ENCODE measurements around the gene S100A6. TPM values are rescaled to one million over a fixed set of nuclear protein-coding genes. Genes with fewer than 3 reads are reported as not detected.
"Not testable (repeated sequence)": the region's sequence is repeated elsewhere in the genome, so short reads cannot be mapped to it uniquely, and the experiment has no call there.

Gene S100A6
- total and polyA plus RNA-seq, 2 donors (not counting 1 experiment from before 2014, with no cell fraction given) = 1,280 to 4,042 TPM

DNA sequence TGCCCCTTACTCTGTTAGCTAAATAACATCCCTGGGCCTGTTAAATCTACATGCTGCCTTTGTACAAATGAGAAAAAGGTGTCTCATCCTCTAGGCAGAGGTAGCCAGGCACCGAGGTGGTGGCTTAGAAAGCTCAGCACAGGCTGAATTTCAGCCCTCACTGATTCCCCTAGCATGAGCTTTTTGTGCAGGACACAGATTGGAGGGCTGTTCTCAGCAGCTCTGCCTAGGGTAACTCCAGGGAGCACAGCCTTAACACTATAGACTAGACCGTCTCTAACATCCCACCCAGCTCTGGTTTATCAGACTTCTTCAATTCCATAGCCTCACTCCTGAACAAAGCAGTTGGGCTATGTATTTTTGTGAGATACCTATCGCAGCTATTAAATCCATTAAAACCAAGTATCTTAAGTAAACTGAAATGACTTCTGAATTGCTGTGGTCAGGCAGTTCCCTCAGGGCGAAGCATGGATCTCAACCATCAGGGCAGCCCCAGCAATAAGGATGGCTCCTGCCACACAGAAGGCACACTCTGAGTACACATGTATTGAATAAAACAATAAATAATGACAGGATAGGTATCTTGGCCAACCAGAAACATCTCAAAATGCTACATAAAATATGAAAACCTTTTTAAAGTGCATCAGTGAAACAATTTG, 14.8 kb downstream of the S100A6 start:
- no peaks in the 10 kb centered on the region for H3K9me3 ChIP-seq (ENCODE audit: control insufficient read depth, insufficient read depth, low read depth, low read length)
- no peak overlapping the region for H2AFZ ChIP-seq (ENCODE audit: low read length)
- H3K9ac ChIP-seq (ENCODE audit: insufficient read depth, low read length) = no peak overlapping the region
- H3K27me3 ChIP-seq (ENCODE audit: control insufficient read depth, insufficient read depth, low read length) = no peaks in the 10 kb centered on the region
- no peak overlapping the region for H3K4me3 ChIP-seq (replicated peaks in 1 of 4; ENCODE audit: control extremely low read depth in 1 of 4, insufficient read depth in 1 of 4, low read depth in 3 of 4, low read length in 4 of 4)
- peaks cover 2% of the 10 kb centered on the region for H3K4me1 ChIP-seq (ENCODE audit: control insufficient read depth, extremely low read depth, insufficient read depth, low read length)
- no peaks in the 10 kb centered on the region for H3K79me2 ChIP-seq (ENCODE audit: control insufficient read depth, insufficient read depth, low read length)
- DNase-seq (ENCODE audit: low read depth in 2 of 2) = no peak
- no peak overlapping the region for H3K27ac ChIP-seq (ENCODE audit: insufficient read depth, low read length)
- H4K20me1 ChIP-seq (ENCODE audit: control insufficient read depth, extremely low read depth, insufficient read depth, low read length) = no peaks in the 10 kb centered on the region
- H3K4me2 ChIP-seq (ENCODE audit: extremely low read depth, insufficient read depth, low read length) = no peak overlapping the region
- H3K36me3 ChIP-seq (ENCODE audit: control insufficient read depth, insufficient read depth, low read length) = no peaks in the 10 kb centered on the region
- TF ChIP-seq EZH2 (IDR thresholded peaks at IDR 0.05; ENCODE audit: low read length, missing control alignments) = no peak
- TF ChIP-seq, protein P1, sequence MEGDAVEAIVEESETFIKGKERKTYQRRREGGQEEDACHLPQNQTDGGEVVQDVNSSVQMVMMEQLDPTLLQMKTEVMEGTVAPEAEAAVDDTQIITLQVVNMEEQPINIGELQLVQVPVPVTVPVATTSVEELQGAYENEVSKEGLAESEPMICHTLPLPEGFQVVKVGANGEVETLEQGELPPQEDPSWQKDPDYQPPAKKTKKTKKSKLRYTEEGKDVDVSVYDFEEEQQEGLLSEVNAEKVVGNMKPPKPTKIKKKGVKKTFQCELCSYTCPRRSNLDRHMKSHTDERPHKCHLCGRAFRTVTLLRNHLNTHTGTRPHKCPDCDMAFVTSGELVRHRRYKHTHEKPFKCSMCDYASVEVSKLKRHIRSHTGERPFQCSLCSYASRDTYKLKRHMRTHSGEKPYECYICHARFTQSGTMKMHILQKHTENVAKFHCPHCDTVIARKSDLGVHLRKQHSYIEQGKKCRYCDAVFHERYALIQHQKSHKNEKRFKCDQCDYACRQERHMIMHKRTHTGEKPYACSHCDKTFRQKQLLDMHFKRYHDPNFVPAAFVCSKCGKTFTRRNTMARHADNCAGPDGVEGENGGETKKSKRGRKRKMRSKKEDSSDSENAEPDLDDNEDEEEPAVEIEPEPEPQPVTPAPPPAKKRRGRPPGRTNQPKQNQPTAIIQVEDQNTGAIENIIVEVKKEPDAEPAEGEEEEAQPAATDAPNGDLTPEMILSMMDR (conservative IDR thresholded peaks at IDR 0.05 in 1 of 2, IDR thresholded peaks at IDR 0.05 in 1 of 2; ENCODE audit: low read depth in 1 of 2, low read length in 2 of 2) = no peak

DNA sequence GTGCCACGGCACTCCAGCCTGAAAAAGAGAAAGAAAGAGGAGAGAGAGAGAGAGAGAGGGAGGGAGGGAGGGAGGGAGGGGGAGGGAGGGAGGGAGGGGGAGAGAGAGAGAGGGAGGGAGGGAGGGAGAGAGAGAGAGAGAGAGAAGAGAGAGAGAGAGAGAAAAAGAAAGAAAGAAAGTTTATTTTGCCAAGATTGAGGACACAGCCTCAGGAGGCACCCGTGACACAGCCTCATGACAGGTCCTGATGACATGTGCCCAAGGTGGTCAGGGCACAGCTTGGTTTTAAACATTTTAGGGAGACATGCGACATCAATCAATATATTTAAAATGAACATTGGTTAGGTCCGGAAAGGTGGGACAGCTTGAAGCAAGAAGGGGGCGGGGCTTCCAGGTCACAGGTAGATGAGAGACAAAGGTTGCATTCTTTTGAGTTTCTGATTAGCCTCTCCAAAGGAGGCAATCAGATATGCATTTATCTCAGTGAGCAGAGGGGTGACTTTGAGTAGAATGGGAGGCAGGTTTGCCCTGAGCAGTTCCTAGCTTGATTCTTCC, 15.6 kb downstream of the S100A6 start:
- not testable (repeated sequence) for H3K79me2 ChIP-seq (ENCODE audit: control insufficient read depth, insufficient read depth, low read length); H3K27me3 ChIP-seq (ENCODE audit: control insufficient read depth, insufficient read depth, low read length); H3K4me1 ChIP-seq (ENCODE audit: control insufficient read depth, extremely low read depth, insufficient read depth, low read length); H3K27ac ChIP-seq (ENCODE audit: insufficient read depth, low read length); H3K4me3 ChIP-seq (replicated peaks in 1 of 4; ENCODE audit: control extremely low read depth in 1 of 4, insufficient read depth in 1 of 4, low read depth in 3 of 4, low read length in 4 of 4); H4K20me1 ChIP-seq (ENCODE audit: control insufficient read depth, extremely low read depth, insufficient read depth, low read length); H3K9ac ChIP-seq (ENCODE audit: insufficient read depth, low read length); H3K9me3 ChIP-seq (ENCODE audit: control insufficient read depth, insufficient read depth, low read depth, low read length); H3K36me3 ChIP-seq (ENCODE audit: control insufficient read depth, insufficient read depth, low read length); H3K4me2 ChIP-seq (ENCODE audit: extremely low read depth, insufficient read depth, low read length); H2AFZ ChIP-seq (ENCODE audit: low read length); DNase-seq (ENCODE audit: low read depth in 2 of 2)

DNA sequence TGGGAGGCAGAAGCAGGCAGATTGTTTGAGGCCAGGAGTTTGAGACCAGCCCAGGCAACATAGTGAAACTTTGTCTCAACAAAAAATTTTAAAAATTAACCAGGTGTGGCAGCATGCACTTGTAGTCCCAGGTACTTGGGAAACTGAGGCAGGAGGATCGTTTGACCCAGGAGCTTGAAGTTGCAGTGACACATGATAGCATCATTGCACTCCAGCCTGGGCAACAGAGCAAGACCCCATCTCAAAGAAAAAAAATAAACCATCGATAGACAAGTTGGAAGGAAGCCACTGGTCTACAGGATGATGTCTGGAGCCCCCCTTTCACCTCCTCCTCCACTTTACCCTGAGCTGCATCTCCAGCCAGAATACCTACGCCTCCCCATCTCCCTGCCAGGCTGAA, 16.5 kb downstream of the S100A6 start:
- Histone ChIP-seq H3K4me3 (replicated peaks in 1 of 4; ENCODE audit: control extremely low read depth in 1 of 4, insufficient read depth in 1 of 4, low read depth in 3 of 4, low read length in 4 of 4) (no peak overlapping the region), H3K27ac (ENCODE audit: insufficient read depth, low read length) (no peak overlapping the region), H3K9ac (ENCODE audit: insufficient read depth, low read length) (no peak overlapping the region), H3K9me3 (ENCODE audit: control insufficient read depth, insufficient read depth, low read depth, low read length) (no peaks in the 10 kb centered on the region), H3K36me3 (ENCODE audit: control insufficient read depth, insufficient read depth, low read length) (no peaks in the 10 kb centered on the region), H3K4me2 (ENCODE audit: extremely low read depth, insufficient read depth, low read length) (no peak overlapping the region), H2AFZ (ENCODE audit: low read length) (no peak overlapping the region), H3K27me3 (ENCODE audit: control insufficient read depth, insufficient read depth, low read length) (no peaks in the 10 kb centered on the region), H4K20me1 (ENCODE audit: control insufficient read depth, extremely low read depth, insufficient read depth, low read length) (no peaks in the 10 kb centered on the region), H3K4me1 (ENCODE audit: control insufficient read depth, extremely low read depth, insufficient read depth, low read length) (no peaks in the 10 kb centered on the region), H3K79me2 (ENCODE audit: control insufficient read depth, insufficient read depth, low read length) (no peaks in the 10 kb centered on the region)
- no peak for DNase-seq (ENCODE audit: low read depth in 2 of 2)
- TF ChIP-seq, protein P1 (conservative IDR thresholded peaks at IDR 0.05 in 1 of 2, IDR thresholded peaks at IDR 0.05 in 1 of 2; ENCODE audit: low read depth in 1 of 2, low read length in 2 of 2) = no peak
- TF ChIP-seq EZH2 (IDR thresholded peaks at IDR 0.05; ENCODE audit: low read length, missing control alignments) = no peak
